ENCODE results near the gene SPARC.

SPARC gene

DNA sequence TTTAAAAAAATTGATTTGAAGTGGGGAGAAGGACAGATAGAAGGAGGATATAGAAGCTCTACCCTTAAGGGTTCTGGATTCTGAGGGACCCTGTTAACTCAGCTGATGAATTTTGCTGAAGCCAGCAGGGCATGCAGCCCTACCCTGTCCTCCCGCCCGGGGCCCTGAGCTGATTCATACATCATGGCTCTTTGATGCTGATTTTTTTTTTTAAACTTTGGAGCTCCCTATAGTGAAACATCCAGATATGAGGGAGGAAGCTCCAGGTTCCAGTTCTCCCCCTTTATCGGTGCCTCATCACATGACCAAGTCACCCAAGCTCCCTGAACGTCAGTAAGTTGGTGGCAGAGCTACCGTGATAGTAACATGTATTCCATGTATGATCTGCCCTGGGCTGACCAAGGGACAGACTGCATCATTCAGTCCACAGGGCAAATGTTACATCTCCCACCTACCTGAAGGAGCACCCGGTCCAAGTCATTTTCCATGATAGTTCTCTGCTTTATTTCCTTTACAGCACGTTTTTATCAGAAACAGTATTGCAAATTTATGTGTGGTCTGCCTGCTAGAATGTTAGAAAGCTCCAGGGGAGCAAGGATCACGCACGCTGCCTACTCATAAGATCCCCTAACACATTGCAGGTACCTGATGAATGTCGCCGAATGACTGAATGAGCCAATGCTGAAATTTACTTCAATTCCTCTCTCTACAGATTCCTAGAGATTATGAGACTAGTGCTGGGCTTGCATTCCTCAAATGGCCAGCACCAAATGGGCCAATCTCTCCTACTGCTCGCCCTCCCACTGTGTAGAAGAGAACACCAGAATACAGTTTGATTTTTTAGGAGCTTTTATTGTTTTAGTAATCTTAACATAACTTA, 25.9 kb downstream of the SPARC start:
- DNase-seq (ENCODE audit: low read depth, low spot score) = no peak

DNA sequence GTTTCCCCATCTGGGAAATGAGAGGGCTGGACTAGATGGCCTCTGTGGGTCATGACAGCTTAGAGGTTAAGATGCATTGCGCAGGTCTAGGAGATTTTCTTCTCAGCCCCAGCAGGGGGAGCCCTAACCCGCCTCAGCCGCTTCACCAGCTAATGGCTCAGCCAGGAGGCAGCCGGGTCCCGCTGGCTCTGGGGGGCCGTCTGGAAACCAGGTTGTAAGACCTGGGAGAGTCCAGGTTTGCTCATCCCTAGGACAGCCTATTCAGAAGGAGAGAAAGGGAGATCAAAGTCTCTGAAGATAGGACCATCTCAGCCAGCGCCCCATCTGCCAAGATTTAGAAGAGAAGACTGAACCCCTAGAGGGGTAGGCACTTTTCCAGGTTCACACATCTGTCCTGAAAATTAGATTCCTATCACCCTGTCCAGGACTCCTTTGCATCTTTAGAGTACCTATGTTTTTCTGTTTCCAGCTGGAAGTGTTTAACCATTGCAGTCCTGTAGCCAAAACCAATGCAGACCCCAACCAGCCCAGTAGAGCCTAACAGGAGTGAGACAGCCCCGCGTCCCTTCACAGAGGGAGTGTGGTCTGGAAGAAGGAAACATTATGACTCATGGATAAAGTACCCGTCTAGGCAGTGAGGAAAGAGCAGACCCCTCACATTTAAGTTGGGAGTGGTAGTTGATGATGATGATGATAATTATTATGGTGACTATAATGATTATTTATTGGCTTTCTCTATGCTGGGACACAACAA, 27.5 kb downstream of the SPARC start:
- DNase-seq (ENCODE audit: low read depth, low spot score) = peak; percentile 91

DNA sequence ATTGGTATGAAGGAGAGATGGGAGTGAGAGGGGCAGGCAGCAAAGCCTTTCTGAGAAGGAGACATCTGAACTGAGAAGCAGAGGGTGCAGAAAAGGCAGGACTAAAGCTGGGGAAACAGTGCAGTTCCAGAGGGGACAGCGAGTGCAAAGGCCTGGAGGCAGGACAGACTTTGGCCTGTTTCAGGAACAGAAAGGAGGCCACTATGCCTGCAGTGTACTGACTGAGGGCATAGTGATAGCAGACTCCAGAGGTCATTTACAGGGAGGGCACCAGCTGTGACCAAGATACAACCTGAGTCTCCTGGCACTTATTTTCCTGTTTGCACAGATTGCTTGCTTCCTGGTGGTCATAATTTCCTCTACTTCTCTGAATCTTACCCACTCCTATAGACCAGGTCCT, 29.6 kb downstream of the SPARC start:
- no peak for DNase-seq (ENCODE audit: low read depth, low spot score)

DNA sequence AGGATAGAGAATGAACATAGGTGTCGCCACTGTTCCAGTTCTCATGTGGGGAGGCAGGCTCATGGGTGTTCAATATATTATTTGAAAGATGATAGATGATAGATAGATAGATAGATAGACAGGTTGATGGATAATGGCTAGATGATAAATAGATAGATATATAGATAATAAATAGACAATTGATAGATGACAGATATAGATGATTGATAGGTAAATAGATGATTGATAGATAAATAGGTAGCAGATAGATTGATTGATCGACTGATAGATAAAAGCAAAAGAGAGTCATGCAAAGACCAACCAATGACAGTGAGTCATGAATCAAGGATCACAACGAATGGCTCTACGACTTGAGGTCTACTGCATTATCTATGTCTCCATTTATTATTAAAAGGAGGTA, 30.4 kb downstream of the SPARC start:
- DNase-seq (ENCODE audit: low read depth, low spot score) = no peak

DNA sequence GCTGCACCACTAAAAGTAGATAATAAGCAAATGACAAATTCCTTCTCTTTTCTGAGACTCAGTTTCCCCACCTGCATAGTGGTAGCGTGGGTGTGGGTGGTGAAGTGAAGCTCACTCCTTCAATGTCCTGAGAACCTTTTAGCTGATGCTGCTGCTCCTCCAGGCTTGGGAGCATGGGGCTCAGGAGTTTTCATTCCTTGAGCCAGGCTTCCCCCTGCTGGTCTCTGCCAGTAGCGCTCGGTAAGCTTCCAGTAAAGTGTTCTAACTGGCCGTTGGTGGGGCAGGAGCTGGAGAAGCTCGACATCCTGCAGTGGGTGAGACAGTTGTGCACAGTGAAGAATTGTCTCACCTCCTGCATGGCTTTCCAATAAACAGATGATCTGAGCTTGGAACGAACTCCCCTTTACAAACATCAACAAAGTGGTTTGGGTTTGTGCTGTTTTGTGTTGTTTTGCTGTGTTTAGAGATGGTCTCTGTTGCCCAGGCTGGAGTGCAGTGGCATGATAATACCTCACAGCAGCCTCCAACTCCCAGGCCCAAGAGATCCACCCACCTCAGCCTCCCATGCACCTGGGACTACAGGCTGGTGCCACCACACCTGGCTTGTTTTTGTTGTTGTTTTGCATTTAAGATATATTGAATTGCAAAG, 34.6 kb downstream of the SPARC start:
- peak; percentile 89 for DNase-seq (ENCODE audit: low read depth, low spot score)

DNA sequence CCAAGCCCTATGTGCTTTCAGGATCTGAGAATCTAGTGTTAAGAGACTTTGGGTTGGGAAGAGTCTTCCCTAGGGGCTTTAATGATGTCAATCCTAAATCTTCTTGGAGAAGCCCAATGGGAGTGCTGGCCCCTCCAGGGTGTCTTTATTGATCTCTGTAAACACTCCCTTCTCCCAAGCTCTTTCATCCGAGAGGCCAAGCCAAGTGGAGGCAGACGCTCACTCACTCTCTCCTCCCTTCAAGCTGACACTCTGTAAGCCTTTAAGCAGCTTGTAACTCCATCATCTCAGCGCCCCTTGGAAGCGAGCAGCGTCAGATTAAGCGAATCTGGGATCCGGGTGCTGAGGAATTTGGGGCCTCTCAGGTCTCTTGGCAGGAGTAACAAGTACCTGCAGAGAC, 37.7 kb downstream of the SPARC start:
- peak; percentile 66 for DNase-seq (ENCODE audit: low read depth, low spot score)

DNA sequence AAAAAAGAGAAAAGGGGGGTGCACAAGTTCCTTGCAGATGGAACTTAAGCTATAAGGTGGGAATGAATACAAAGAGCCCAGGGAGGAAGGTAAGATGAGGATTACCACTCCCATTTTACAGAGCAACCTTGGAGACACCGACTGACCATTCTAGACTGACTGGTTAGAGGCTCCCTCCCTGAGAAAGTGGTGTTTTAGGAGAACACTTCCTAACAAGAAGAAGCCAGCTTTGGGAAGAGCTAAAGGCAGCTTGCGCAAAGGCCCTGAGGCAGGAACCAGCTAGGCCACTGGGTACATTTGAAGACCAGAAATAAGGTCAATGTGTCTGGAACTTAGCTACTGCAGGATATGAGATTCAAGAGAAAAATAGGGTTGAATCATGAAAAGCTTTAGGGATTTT, 38.6 kb downstream of the SPARC start:
- peak; percentile 32 for DNase-seq (ENCODE audit: low read depth, low spot score)

DNA sequence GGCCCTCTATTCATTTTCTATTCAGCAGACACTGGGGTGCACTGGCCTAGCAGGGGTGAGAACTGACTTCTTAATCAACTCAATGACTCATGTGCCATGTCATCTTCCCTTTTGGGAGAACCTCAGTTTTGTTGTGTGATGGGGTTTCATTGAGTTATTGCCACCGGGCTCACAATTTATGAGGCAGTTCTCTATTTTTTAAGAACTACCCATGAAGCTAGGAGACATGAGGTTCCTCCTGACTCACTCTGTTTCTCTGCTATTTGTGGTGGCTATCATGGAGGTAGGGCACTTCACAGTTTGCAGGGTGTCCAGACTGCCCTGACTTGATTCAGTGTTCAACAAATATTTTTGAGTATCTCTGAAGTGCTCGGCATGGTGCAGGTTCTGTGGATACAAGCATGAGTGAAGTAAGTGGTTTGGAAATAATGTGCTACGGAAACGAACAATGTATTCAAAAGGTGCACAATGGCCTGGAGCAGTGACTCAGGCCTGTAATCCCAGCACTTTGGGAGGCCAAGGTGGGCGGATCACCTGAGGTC, 39.3 kb downstream of the SPARC start:
- DNase-seq (ENCODE audit: low read depth, low spot score) = no peak

DNA sequence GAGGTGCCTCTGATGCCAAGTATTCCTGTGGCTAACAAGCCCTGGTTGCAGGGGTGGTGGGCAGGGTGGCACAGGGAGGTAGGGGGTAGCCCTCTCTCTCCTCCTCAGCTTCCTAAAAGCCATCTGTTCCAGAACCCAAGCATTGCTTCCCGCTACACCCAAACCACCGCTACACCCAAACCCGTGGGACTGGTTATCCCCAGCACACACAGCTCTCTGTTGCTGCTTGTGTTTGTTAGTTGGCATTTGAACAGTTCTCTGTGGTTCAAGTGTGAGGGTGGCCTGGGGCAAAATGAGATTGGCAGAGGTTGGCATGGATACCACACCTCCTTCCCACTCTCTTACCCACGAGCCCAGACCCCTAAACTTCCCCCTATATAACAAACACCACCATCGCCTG, 40.4 kb downstream of the SPARC start:
- DNase-seq (ENCODE audit: low read depth, low spot score) = no peak

DNA sequence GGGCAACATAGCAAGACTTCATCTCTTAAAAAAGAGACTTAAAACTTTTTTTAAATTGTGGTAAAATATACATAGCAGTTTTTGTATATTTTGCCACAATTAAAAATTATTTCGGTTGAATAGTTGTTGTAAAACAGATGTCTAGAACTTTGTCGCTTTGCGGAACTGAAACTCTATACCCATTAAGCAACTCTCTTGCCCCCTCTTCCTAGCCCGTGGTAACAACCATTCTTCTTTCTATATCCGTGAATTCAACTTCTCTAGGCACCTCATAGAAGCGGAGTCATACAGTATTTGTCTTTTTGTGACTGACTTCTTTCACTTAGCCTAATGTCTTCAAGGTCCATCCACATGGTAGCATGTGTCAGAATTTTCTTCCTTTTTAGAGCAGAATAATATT, 43.3 kb downstream of the SPARC start:
- DNase-seq (ENCODE audit: low read depth, low spot score) = no peak

DNA sequence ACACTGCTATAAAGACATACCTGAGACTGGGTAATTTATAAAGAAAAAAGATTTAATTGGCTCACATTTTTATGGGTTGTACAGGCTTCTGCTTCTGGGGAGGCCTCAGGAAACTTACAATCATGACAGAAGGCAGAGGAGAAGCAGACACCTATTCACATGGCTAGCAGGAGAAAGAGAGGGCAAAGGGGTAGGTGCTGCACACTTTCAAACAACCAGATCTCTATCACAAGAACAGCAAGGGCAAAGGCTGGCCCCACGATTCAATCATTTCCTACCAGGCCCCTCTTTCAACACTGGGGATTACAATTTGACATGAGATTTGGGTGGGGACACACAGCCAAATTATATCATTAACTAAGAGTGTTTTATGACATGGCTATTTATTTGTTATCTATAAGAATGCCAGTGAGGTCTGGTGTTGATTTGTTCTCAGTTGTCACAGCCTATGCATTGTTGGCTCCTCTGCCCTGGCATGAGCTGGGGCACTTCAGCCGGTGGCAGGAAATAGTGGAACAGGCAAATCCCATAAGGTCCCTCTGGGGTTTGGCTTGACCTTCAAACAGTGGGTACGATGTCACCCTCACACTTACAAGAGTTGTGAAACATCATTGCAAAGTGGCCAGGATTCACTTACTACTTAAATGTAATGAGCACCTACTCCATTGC, 44.1 kb downstream of the SPARC start:
- no peak for DNase-seq (ENCODE audit: low read depth, low spot score)

DNA sequence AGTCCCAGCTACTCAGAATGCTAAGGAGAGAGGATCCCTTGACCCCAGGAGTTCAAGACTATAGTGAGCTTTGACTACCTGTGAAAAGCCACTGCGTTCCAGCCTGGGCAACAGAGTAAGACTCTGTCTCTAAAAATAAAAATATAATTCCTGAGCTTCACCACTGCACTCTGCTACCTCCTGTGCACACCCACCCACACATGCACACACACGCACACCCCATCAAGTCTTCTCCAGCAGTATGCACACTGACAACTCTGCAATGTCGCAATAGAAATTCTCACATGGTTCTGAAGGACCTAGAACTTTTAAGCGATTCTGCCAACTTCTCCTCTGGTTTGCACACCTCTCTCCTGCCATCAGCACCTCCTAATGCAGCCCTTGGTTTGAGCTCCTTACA, 48.1 kb downstream of the SPARC start:
- DNase-seq (ENCODE audit: low read depth, low spot score) = no peak

DNA sequence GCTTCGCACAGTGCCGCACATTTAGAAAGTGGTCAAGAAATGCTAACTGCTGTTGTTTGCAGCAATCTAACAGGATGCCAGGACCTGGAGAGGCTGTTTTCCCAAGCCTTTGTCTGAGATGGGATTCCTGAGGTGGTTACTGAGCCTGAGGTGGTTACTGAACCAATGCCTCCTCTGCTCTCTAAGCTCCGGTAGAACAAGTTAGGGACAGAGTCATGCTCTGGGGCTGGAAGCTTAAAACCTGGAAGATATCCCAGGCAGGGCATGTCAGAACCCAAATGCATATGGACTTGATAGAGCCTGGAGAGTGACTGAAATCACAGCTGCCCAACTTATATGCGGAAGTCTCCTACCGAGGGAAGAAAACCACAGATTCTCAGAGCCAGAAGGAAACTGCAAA, 49.0 kb downstream of the SPARC start:
- peak; percentile 85 for DNase-seq (ENCODE audit: low read depth, low spot score)

DNA sequence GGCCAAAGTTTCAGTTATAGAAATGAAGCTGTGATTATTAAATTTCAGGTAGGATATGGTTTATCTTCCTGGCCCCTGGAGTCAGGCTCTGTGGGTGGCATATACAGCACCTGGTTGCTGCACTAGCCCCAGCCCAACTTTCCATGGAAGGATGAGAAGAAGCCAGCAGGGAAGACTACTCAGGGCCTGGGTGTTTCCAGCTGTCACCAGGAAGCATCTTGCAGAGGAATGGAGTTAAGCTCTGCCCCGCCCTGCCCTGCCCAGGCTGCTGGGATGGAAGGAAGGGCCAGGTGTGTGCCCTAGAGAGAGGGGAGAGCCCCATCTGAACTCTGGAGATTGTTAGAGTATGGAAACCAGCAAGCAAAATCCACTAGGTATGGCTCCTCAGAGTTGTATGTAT, 52.8 kb downstream of the SPARC start:
- DNase-seq (ENCODE audit: low read depth, low spot score) = no peak

DNA sequence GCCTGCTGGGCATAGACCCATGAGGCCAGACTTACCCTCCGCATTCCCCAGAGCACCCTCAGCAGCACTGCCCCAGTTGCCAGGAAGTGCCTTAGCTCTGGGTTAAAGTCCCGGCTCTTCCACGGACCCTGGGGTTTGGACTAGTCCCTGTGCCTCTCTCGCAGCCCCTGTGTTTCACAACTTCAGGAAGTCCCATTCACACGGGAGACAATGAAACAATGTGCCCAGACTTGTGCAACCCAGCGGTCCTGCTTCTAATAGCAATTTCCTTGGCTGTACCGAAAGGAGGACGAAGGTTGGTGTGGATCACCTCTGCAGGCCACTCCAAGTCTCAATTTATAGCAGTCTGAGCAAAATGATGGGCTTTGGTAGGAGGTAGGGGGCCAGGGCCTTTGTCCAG, 53.8 kb downstream of the SPARC start:
- no peak for DNase-seq (ENCODE audit: low read depth, low spot score)

DNA sequence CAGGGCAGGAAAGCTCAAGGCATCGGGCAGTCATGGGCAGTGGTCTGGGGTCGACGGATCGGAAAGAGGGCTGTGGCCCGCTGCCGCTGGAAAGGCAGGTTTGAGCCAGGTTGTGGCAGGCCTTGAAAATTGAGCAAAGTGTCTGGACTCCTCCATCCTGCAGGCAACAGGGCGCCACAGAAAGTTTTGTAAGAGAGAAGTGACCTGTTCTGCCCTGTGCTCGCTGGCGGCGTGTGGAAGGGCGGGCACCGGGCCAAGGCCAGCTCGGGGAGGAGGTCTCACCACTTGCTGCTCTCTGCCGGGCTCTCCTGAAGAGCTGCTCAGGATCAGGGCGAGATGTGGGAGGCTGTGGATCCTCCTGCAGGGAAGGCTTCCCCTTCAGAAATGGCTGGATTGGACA, 54.2 kb downstream of the SPARC start:
- DNase-seq (ENCODE audit: low read depth, low spot score) = no peak

DNA sequence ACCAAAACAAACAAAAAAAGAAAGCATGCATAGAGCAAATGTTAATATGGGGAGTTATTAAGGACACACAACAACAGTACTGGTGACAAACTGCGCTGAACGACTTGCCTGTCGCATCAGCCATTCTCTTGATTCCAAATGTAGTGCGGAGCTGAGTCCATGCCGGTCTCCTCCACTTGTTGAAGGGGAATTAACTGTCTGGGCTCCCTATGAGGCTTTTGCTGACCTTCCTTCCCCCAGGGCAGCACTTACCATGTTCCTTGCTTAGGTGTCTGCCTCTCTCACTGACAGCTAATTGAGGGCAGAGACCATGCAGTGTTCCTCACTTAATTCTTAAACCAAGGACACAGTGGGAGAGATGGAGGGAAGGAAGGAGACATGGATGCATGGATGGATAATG, 54.8 kb downstream of the SPARC start:
- peak; percentile 62 for DNase-seq (ENCODE audit: low read depth, low spot score)

DNA sequence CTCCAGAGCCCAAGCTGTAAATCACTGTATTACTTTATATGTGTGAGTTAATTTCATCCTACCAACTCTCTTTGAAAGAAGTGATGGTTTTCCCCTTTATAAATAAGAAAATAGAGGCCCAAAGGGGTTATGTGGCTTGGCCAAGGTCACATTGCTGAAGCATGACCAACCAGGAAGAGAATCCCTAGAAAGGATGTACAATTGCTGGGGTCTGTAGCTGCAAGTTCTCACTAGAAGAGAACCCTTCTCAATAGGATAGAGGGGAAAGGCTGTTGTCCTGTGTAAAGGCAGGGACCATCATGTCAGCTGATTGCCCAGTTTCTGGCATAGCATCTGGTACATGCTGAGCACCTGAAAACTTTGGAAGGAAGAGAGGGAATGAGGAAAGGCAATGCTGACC, 56.6 kb downstream of the SPARC start:
- DNase-seq (ENCODE audit: low read depth, low spot score) = no peak

DNA sequence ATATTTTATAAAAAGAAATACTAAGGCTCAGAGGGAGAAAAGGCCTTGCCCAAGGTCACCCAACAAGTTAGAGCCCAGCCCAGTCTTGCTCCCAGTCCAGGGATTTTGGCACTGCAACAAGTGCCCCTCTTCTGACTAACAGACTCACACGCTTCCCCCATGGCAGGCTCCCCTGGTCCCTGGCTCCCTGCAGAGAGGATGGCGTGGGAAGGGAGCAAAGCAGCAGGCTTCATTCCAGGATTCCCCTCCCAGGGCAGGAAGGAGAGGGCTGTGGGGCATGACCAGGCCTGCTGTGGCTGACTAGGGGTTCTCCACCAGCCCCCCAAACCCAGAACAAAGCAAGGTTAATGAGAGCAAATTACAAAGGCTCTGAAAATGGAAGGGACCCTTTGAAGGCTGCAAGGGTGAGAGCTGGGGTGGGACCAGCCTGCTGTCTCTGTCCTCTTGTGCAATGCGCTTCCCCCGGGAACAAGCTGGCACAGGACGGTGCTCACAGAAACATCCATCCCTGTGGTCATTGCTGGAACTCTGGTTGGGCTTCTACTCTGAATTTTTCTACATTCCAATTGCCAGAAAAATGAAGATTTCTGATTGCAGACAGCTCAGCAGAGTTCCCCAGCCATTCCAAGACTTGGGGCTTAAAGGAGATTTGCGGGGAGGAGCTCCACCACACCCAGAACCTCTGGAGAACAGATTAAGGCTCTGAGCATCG, 58.4 kb downstream of the SPARC start:
- DNase-seq (ENCODE audit: low read depth, low spot score) = no peak

DNA sequence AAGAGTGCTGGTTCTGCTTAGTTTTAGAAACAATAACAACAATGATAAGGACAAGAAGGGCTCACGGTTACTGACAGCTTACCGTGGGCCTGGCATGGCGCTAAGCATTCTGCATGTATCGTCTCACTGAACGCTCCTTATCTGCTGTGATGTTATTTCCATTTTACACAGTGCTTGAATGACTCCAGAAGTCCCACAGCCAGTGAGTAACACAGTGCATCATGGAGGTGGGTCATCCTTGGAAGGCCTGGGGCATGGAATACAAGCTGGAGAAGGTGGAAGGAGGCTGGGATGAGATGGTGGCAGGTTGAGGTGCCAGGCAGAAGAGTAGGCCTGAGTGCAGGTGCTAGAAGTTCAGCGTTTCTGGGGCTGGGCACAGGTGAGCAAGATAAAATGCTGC, 59.1 kb downstream of the SPARC start:
- DNase-seq (ENCODE audit: low read depth, low spot score) = no peak

DNA sequence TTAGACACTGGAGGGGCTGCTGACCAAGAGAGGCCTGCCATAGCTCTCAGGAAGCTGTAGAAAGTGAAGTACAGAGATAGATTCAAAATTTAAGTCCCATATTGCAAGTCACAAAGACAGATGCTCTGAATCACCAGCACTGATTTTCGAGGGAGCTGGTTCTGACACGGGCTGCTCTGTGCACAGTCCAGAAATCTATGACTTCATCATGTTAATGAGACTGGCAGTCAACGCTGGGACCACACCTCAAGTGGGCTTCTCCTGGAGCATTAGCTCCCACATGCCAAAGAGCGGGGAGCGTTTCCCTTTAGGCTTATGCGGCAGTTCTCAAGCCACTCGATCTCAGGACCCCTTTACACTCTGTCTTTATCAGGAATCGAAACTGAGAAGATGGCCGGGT, 61.4 kb downstream of the SPARC start:
- DNase-seq (ENCODE audit: low read depth, low spot score) = no peak
